Keratinocyte (primary cell): ENCODE data around the gene CIROP. TPM values are rescaled to one million over a fixed set of nuclear protein-coding genes. Genes with fewer than 3 reads are reported as not detected.

ENCODE experiments used
- DNase-seq: peaks from one replicate; pipeline ENCODE4 v3.0.0-alpha.2; 2011; ENCODE audit warnings: low read depth, missing footprints, low spot score
- FAIRE-seq: peaks from 2 replicates; lab custom pipeline; 2011; peaks lifted over from hg19 to GRCh38; lab: Jason Lieb, UNC
- H2AFZ ChIP-seq: 2 replicates; pipeline ENCODE4 v1.6.0; 2012; ENCODE audit warnings: low read length, control low read depth, inconsistent platforms; ENCODE audit not compliant: control insufficient read depth
- H3K27ac ChIP-seq: 2 replicates; pipeline ENCODE4 v1.5.1; 2011; ENCODE audit warnings: low read length; ENCODE audit not compliant: control insufficient read depth, insufficient read depth
- H3K27me3 ChIP-seq: 3 replicates; pipeline ENCODE4 v1.6.0; 2011; ENCODE audit warnings: low read length; ENCODE audit not compliant: control insufficient read depth, insufficient read depth; ENCODE audit errors: extremely low read depth
- H3K36me3 ChIP-seq, 2 experiments: 2 replicates in 1 of 2; 3 replicates in 1 of 2; pipeline ENCODE4 v1.5.1; 2011; ENCODE audit warnings: low read length in 2 of 2, mild to moderate bottlenecking in 1 of 2; ENCODE audit not compliant: control insufficient read depth in 2 of 2, insufficient read depth in 2 of 2; ENCODE audit errors: extremely low read depth in 1 of 2
- H3K4me1 ChIP-seq: 3 replicates; pipeline ENCODE4 v1.5.1; 2011; ENCODE audit warnings: low read length; ENCODE audit not compliant: control insufficient read depth, insufficient read depth; ENCODE audit errors: extremely low read depth
- H3K4me2 ChIP-seq: 3 replicates; pipeline ENCODE4 v1.6.0; 2011; ENCODE audit warnings: low read depth, low read length; ENCODE audit not compliant: control insufficient read depth, insufficient read depth; ENCODE audit errors: extremely low read depth
- H3K4me3 ChIP-seq, 3 experiments: fragments of 200-600 bp in 1 of 3; sonication (generic) in 1 of 3; 2 replicates in 2 of 3; 3 replicates in 1 of 3; pipeline ENCODE4 v1.5.1; 2011 to 2016; ENCODE audit warnings: low read length in 3 of 3, mild to moderate bottlenecking in 3 of 3, control low read depth in 2 of 3, inconsistent platforms in 1 of 3, low read depth in 1 of 3, mixed read lengths in 1 of 3, mixed run types in 1 of 3, moderate library complexity in 1 of 3; ENCODE audit not compliant: control insufficient read depth in 2 of 3, insufficient read depth in 2 of 3; ENCODE audit errors: extremely low read depth in 1 of 3
- H3K79me2 ChIP-seq: 2 replicates; pipeline ENCODE4 v1.6.0; 2012; ENCODE audit warnings: low read length; ENCODE audit not compliant: control insufficient read depth, insufficient read depth
- H3K9ac ChIP-seq: 3 replicates; pipeline ENCODE4 v1.6.0; 2011; ENCODE audit warnings: low read length; ENCODE audit not compliant: control insufficient read depth, insufficient read depth; ENCODE audit errors: extremely low read depth
- H3K9me1 ChIP-seq: 3 replicates; pipeline ENCODE4 v1.6.0; 2011; ENCODE audit warnings: low read length; ENCODE audit not compliant: control insufficient read depth, insufficient read depth; ENCODE audit errors: extremely low read depth
- H3K9me3 ChIP-seq: 2 replicates; pipeline ENCODE4 v1.5.1; 2012; ENCODE audit warnings: low read depth, low read length; ENCODE audit not compliant: control insufficient read depth
- H4K20me1 ChIP-seq: 3 replicates; pipeline ENCODE4 v1.6.0; 2011; ENCODE audit warnings: low read length; ENCODE audit not compliant: control insufficient read depth, insufficient read depth; ENCODE audit errors: extremely low read depth
- EZH2 ChIP-seq: IDR thresholded peaks from one replicate; pipeline ENCODE4 v1.6.1; 2012; ENCODE audit warnings: inconsistent platforms, mild to moderate bottlenecking, low read length, moderate library complexity
- dilution Hi-C: fragments of 300-500 bp; cut with MboI; formaldehyde crosslinking; loops from one replicate; pipeline ENCODE4 v1.7.0; 2020; ENCODE audit warnings: low sequenced_read_pairs; ENCODE audit not compliant: extremely low pct_ligation_motif_present
- polyA plus RNA-seq, 5 experiments: library from polyadenylated mRNA; depleted of rRNA in 3 of 5; stranded (reverse) in 3 of 5; stranded (forward) in 1 of 5; unstranded in 1 of 5; fragments of >200 nt; gene quantifications; 1 replicate in 1 of 5; 2 replicates in 3 of 5; 3 replicates in 1 of 5; pipeline versions ENCODE4 v1.2.1 to v1.2.3, GENCODE V29; 2011 to 2012; ENCODE audit warnings: missing spikeins in 2 of 5, low read depth in 1 of 5, low replicate concordance in 1 of 5
- TF ChIP-seq, protein P1 (sequence below), 3 experiments: IDR thresholded peaks in 1 of 3; conservative IDR thresholded peaks in 1 of 3; optimal IDR thresholded peaks in 1 of 3; 2 replicates in 2 of 3; 3 replicates in 1 of 3; pipeline versions ENCODE3 to v1.5.1; 2011; ENCODE audit warnings: low read length in 3 of 3, mild to moderate bottlenecking in 3 of 3, moderate library complexity in 2 of 3, control low read depth in 1 of 3, inconsistent platforms in 1 of 3; ENCODE audit not compliant: insufficient read depth in 2 of 3; ENCODE audit errors: extremely low read depth in 1 of 3

Gene CIROP
- polyA plus RNA-seq, 1 donor (not counting 4 experiments of a cell fraction or from before 2014, with no cell fraction given) = not detected

DNA sequence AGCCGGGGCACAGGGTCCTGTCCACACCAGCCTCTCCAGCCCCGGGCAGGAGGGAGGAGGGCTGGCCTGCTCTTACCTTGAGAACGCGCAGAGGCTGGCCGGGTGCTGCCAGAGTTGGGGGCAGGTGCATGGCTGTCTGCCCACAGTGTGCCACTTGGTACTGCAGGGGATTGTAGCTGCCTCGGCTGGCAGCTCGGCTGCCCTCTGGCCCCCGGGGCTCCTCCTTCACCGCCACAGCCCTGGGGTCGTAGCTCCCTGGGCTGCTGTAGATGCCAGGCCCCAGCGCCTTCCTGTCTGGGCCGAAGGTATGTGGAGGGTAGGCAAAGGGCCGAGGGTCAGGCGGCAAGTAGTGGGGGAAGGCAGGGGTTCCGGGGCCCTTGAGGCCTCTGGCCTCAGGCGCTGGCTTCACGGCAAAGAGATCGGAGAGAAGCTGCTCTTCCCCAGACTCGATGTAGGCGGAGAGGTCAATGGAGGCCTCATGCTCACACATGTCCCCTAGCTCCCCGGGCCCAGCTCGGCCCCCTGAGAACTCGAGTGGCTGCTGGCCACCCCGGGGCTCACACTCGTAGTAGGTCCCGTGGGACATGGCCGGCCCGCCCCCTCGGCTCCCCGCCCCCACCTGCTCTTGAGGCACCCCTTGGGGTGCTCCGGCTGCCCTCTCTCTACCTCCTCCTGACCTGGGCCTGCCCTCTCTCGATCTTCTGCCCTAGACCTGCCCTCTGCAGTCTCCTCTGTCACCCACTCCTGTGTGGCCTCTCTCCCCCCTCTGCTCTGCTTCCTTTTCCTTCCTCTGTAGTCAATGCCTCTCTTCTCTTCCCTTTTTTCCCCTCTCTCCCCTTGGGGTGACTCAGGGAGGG lies 13.9 kb upstream of the CIROP start, which contains the start of gene CEBPE:
Gene CEBPE (minus strand): TSS at position 750 of the 857 bp plus-strand sequence. CDS start 164 bp downstream, at position 586.
- Histone ChIP-seq H2AFZ (no peak within 1 kb of the TSS), H3K9me3 (no peaks in the 10 kb centered on the region), H3K36me3 (no peaks in the 10 kb centered on the region), H3K4me2 (no peak within 1 kb of the TSS), H3K4me3 (no peak within 1 kb of the TSS), H3K9ac (no peak within 1 kb of the TSS), H3K4me1 (peaks cover 34% of the 10 kb centered on the region), H3K79me2 (no peaks in the 10 kb centered on the region), H3K27me3 (no peaks in the 10 kb centered on the region), H4K20me1 (no peaks in the 10 kb centered on the region), H3K9me1 (no peaks in the 10 kb centered on the region), H3K27ac (no peak within 1 kb of the TSS)
- DNase-seq = no peak
- no peak for FAIRE-seq
- TF ChIP-seq, protein P1, sequence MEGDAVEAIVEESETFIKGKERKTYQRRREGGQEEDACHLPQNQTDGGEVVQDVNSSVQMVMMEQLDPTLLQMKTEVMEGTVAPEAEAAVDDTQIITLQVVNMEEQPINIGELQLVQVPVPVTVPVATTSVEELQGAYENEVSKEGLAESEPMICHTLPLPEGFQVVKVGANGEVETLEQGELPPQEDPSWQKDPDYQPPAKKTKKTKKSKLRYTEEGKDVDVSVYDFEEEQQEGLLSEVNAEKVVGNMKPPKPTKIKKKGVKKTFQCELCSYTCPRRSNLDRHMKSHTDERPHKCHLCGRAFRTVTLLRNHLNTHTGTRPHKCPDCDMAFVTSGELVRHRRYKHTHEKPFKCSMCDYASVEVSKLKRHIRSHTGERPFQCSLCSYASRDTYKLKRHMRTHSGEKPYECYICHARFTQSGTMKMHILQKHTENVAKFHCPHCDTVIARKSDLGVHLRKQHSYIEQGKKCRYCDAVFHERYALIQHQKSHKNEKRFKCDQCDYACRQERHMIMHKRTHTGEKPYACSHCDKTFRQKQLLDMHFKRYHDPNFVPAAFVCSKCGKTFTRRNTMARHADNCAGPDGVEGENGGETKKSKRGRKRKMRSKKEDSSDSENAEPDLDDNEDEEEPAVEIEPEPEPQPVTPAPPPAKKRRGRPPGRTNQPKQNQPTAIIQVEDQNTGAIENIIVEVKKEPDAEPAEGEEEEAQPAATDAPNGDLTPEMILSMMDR (optimal IDR thresholded peaks at IDR 0.05 in 1 of 3, IDR thresholded peaks at IDR 0.05 in 1 of 3, conservative IDR thresholded peaks at IDR 0.05 in 1 of 3; ENCODE audit: extremely low read depth in 1 of 3, insufficient read depth in 2 of 3, low read length in 3 of 3) = no peak
- TF ChIP-seq EZH2 = no peak
- dilution Hi-C loops = no loop called here

DNA sequence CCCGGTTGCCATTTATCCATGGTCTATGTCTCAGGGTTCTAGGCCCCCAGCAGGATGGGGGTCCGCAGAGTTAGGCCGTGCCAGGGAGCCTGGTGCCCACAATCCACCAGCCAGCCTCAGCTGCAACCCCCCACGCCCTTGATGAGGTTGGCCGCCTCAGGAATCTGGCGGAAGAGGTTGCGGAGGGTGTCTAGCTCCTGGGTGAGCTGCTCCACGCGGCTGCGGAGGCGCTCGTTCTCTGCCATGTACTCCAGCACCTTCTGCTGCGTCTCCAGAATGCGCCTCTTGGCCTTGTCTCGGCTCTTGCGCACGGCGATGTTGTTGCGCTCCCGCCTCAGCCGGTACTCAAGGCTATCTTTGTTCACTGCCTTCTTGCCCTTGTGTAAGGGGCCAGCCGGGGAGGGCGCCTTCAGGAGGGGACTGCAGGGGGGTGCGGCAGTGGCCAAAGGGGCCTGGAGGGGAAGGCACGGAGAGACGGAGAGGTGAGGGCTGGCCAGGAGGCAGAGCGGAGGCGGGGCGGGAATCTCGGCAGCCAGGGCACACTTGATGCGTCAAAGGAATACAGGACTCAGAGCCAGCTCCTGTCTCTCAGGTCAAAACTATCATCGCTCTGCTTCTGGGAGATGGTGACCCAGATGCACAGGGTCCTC lies 12.7 kb upstream of the CIROP start:
- Histone ChIP-seq H3K4me1 (peaks cover 26% of the 10 kb centered on the region), H4K20me1 (no peaks in the 10 kb centered on the region), H3K27me3 (no peaks in the 10 kb centered on the region), H3K79me2 (no peaks in the 10 kb centered on the region), H3K9me1 (no peaks in the 10 kb centered on the region), H3K4me3 (no peak overlapping the region), H3K27ac (no peak overlapping the region), H3K36me3 (no peaks in the 10 kb centered on the region), H3K9ac (no peak overlapping the region), H3K4me2 (no peak overlapping the region), H2AFZ (no peak overlapping the region), H3K9me3 (no peaks in the 10 kb centered on the region)
- dilution Hi-C loops = no loop called here
- TF ChIP-seq, protein P1 (optimal IDR thresholded peaks at IDR 0.05 in 1 of 3, IDR thresholded peaks at IDR 0.05 in 1 of 3, conservative IDR thresholded peaks at IDR 0.05 in 1 of 3; ENCODE audit: extremely low read depth in 1 of 3, insufficient read depth in 2 of 3, low read length in 3 of 3) = no peak
- TF ChIP-seq EZH2 = no peak
- FAIRE-seq = no peak
- no peak for DNase-seq
